SIG-M5 (cell line): ENCODE data around the gene PRRT4.

Experiments
- DNase-seq: peaks from one replicate; lab custom pipeline; 2025; lab: John Stamatoyannopoulos, UW

The PRRT4 gene

DNA sequence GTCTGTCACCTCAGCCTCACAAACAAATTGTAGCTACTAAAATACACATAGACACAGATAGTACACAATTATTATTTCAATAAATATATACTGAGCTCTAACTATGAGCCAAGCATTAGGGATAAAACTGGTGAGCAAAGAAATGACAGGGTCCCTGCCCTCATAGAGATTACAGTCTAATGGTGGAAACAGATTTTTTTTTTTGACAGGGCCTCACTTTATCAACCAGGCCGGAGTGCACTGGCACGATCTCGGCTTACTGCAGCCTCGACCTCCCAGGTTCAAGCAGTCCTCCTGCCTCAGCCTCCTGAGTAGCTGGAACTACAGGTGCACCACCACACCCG is 17.1 kb downstream of the PRRT4 start:
- no peak for DNase-seq

GRCh38 chr7:128343554-128344430 is 17.7 kb downstream of the PRRT4 start, which contains the start of gene RBM28:
RBM28 (minus strand) TSS chr7:128343908; CDS start chr7:128343793, 115 bp downstream.
- DNase-seq, result peak; percentile 60

- DNase-seq, result no peak
Observed at GRCh38 chr7:128341733-128342132, 19.8 kb downstream of the PRRT4 start.

DNA sequence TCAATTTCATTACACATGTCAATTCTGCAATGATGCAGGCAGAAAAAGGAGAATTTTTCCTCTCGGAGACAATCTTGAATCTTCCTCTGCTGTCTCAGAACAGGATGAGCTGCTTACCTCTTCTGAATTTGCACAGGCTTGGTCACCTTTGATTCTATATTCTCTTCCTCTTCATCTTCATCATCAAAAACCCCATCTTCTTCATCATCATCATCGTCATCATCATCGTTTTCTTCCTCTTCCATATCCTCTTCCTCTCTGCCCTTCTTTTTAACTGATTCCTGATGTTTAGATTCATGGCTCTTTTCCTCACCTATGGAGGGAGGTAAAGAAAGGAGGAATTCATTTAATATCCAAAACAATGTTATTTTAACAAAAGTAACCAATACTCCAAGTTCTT is 25.8 kb downstream of the PRRT4 start:
- no peak for DNase-seq

- DNase-seq, result no peak
Observed at GRCh38 chr7:128324368-128324680, 37.2 kb downstream of the PRRT4 start.

DNA sequence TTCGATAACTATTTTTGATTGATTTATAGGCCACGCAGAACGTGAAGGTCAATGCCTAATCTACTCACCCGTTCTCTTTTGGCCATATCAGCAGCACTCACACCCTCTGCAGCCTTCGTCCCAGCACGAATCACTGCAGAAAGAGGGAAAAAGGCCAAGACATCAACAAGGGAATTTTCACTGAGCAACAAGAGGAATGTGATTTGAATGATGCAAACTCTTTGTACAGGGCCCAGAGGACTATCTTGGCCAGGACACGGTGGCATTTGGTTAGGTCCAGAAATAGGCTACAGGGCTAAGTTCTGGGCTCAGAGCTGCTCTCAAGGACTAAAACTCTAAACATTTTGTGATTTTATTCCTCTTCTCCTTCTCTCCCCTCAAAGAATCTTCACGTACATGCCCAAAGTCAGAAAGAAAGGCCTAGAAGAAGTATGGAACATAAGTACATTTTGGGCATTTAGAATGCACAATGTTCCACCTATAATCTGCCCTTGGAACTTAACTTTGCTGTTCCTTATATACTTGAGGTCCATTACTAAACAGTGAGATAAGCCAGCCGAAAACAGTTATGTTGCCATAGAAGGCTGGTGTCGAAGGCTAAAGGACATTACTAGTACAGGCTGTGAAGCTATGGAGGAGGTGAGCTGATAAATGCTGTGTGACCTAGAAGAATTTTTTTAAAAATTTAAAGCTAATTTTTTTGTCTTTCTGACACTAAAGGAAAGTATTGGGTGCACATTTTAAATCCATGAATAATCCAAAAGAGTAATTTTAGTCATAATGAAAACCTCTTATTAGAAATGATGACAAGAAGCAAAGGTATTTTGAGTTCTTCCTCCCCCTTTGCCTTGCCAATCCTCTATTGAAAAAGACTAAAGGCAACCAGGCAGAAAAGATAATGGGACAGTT is 37.8 kb downstream of the PRRT4 start:
- no peak for DNase-seq

DNA sequence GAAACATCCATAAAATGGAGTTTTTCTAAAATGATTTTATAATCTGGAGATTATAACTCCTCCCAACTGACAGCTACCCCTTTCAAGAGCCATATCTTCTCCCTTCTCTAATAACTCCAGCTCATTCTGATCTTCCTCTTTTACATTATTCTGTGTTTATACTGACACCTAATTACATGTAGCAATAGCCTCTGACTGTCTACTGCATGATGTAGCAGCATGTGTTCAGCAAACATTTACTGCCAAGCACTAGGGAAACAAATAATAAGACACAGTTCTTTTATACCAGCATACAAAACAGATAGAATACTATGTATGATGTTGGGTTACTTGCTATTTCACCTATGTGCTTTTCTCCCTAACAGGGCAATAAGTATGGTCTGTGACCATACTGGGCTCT is 38.5 kb downstream of the PRRT4 start:
- DNase-seq, result no peak

- DNase-seq, result no peak
Observed at GRCh38 chr7:128322040-128322643, 39.3 kb downstream of the PRRT4 start.

- no peak for DNase-seq
Observed at GRCh38 chr7:128321044-128321422, 40.5 kb downstream of the PRRT4 start.

DNA sequence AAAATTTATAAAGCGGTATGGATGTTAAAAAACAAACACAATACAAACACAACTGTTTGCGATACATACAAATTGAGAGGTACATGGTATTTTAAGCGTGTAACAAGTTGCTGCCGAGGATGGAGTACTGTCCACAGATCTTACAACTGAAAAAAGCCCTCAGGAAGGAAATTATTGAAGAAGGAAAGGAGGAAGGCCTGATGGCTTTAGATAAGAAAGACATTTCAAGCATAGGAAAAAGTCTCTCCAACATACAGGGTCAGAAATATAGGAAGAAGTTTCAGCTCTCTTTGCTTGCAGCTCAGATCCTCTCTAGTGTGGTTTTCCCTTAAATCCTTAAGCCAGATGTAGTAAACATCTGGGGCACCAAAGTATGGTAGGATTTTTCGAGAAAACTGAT is 42.8 kb downstream of the PRRT4 start:
- no peak for DNase-seq

DNA sequence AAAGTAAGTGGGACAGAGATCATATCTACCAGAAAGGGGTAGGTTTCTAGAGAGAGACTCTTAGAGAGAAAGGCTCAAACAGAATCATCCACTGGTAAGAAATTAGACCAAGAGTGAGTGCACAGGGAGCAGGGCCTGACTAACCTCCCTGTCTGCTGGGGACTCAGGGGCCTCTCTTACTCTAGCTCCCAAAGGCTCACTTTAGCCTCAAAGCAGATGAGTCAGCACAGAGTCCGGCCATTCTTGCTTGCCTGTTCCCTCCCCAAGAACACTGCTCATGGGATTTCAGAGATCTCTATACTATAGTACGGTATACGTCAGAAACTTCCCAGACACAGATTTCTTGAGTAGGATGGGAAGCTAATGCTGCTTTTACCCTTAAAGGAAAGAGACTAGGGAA is 50.5 kb downstream of the PRRT4 start:
- no peak for DNase-seq

DNA sequence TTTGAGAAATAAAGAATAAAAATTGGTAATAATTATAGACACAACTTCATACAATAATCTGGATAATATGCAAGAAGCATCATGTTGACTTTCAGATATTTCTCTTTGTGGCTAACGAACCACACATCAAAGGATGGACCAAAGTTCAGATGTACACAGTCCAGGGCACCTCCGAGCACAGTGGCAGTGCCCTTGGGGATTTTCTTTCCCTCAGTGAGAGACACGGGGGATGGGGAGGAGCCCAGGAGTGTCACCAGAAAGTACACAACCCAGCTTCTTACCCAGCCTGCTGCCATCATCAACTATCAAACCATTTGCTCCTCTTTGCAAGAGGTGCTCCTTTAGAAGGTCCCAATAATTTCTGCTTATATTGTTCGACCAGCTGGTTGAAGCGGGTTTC is 51.0 kb downstream of the PRRT4 start:
- no peak for DNase-seq

- no peak for DNase-seq
Observed at GRCh38 chr7:128309976-128310375, 51.5 kb downstream of the PRRT4 start.

- DNase-seq, result no peak
Observed at GRCh38 chr7:128309124-128309523, 52.4 kb downstream of the PRRT4 start.

- DNase-seq, result no peak
Observed at GRCh38 chr7:128307061-128307460, 54.4 kb downstream of the PRRT4 start.

DNA sequence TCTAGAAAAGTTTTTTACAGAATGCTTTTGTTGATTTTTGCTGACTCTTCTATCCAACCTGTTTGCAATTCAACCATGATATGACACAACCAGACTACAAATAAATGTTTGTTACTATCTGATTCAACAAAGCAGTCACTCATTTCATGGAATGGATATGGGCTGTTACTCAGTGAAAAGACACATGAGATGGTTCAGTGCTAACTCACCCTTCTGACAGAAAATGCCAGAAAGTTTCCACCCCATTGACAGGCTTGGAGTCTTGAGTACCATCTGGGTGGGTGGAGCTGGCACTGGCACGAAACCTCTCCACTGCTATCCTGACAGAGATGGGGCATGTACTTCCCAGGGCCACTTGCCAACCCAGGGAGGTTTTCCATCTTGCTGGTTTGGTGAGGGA is 57.3 kb downstream of the PRRT4 start:
- no peak for DNase-seq

- no peak for DNase-seq
Observed at GRCh38 chr7:128303643-128304042, 57.8 kb downstream of the PRRT4 start.

DNA sequence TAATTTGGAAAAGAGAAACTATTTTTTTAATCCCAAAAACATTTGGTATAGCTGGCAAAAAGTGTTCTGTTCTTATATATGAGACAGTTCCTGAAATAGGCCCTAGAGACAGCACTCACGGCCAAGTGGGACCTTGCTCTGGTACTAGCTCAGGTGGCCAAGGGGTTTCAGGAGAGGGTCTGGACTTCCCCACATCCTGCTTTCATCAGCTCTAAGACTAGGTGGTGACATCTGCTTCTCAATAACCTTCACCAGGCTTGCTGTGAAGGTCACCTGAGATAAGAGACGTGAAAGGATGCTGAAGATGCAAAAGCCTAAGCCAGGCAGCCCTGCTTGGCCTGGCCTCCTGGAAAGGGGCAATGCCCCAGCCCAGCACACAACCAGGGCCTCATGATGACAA is 58.4 kb downstream of the PRRT4 start:
- DNase-seq, result no peak

GRCh38 chr7:128302139-128302538 is 59.4 kb downstream of the PRRT4 start:
- DNase-seq, result no peak
